Pancreas (tissue), 10 donors: ENCODE results near the gene MAGEB2. TPM values are rescaled to one million over a fixed set of nuclear protein-coding genes. Genes with fewer than 3 reads are reported as not detected.

Experiments
- ATAC-seq, 4 donors: fragments of 200-7000 bp; cut with Tn5 transposase; one replicate each; pipeline versions ENCODE4 v1.8.0 to v1.9.1; 2020; ENCODE audit warnings: mild to moderate bottlenecking in 4 of 4, moderate library complexity in 4 of 4
- DNase-seq, 6 donors: peaks; one replicate each; pipeline ENCODE4 v3.0.0-alpha.2; 2020
- FAIRE-seq: peaks from 2 replicates; lab custom pipeline; 2012; peaks lifted over from hg19 to GRCh38; lab: Jason Lieb, UNC
- H3K27ac ChIP-seq, 4 donors: fragments of 200-600 bp; sonication (generic); 1 replicate in 3 of 4; 2 replicates in 1 of 4; pipeline versions ENCODE4 v1.5.0 to v1.8.0; 2020
- H3K27me3 ChIP-seq, 4 donors: fragments of 200-600 bp; one replicate each; pipeline ENCODE4 v1.8.0; 2021
- H3K36me3 ChIP-seq, 3 donors: fragments of 200-600 bp; sonication (generic) in 1 of 3; one replicate each; pipeline versions ENCODE4 v1.5.0 to v1.8.0; 2020 to 2021
- H3K4me1 ChIP-seq, 3 donors: fragments of 200-600 bp; one replicate each; pipeline ENCODE4 v1.8.0; 2021
- H3K4me3 ChIP-seq, 4 donors: fragments of 200-600 bp; sonication (generic) in 2 of 4; one replicate each; pipeline versions ENCODE4 v1.5.0 to v1.8.0; 2020 to 2021
- H3K9me3 ChIP-seq, 4 donors: fragments of 200-600 bp; one replicate each; pipeline ENCODE4 v1.8.0; 2021
- CTCF ChIP-seq, 4 donors: fragments of 200-600 bp; sonication (generic) in 3 of 4; IDR thresholded peaks; one replicate each; pipeline versions ENCODE4 v1.5.0 to v1.8.0; 2021; ENCODE audit warnings: antibody characterized with exemption in 4 of 4
- WGBS, 2 donors: extraction: QIAGEN DNeasy Blood & Tissue Kit; methylation state at CpG; one replicate each; pipeline ENCODE4 v1.1.7; 2013; 5-methylcytosine and 5-hydroxymethylcytosine counted together
- intact Hi-C, 3 donors: fragments of 100-400 bp; cut with DNase I; formaldehyde crosslinking; loops; one replicate each; pipeline versions ENCODE4 v1.11.1 to v1.14.2; 2022
- polyA plus RNA-seq, 2 donors: library from polyadenylated mRNA; stranded (reverse); fragments of 200-250 nt; gene quantifications; one replicate each; pipeline ENCODE4 v1.2.3, GENCODE V29; 2013
- total RNA-seq, 6 donors: library from RNA; stranded (reverse); fragmentation: NEBNext Ultra II Directional in 4 of 6; extraction: Animal tissue kit (Norgen Biotek cat#: 25700) in 4 of 6; gene quantifications; one replicate each; pipeline versions ENCODE4 v1.2.1 to v1.2.4, GENCODE V29; 2021 to 2023
- donor health status: healthy with polysubstance abuse.
- donor health status: DM: no; HTN: no; CAD: no; lungs with moderate emphysema.
- donor health status: DM: no; HTN: no; CAD: no.
- donor health status: control.
- donor health status: control.
- donor health status: Bipolar disorder and iron deficiency.
- donor health status: DM: yes; HTN: yes; CAD: no.
- donor health status: DM: no; HTN: no; CAD: no.
- donor health status: DM: no; HTN: no; CAD: no.
- donor health status: DM: yes; HTN: yes; CAD: no.

MAGEB2 gene
- total and polyA plus RNA-seq, 8 donors: not detected

- TF ChIP-seq CTCF (IDR thresholded peaks at IDR 0.05): no peak
- no peaks in the 10 kb centered on the region for H3K27me3 ChIP-seq
- no peak for ATAC-seq
- no peaks in the 10 kb centered on the region for H3K9me3 ChIP-seq
- intact Hi-C loops: no loop called here
- no peak overlapping the region for H3K4me3 ChIP-seq
- no peak for FAIRE-seq
- H3K4me1 ChIP-seq: no peaks in the 10 kb centered on the region
- DNase-seq: no peak
- H3K27ac ChIP-seq: no peak overlapping the region
- H3K36me3 ChIP-seq: no peaks in the 10 kb centered on the region
- 33 to 54% methylated on average over 2 of the region's 2 CpGs for WGBS, 2 donors
Measured at GRCh38 chrX:30224536-30224935, 9.2 kb downstream of the MAGEB2 start.

GRCh38 chrX:30228526-30228925 is 13.2 kb downstream of the MAGEB2 start:
- H3K4me1 ChIP-seq: no peaks in the 10 kb centered on the region
- H3K27me3 ChIP-seq: no peaks in the 10 kb centered on the region
- intact Hi-C loops: no loop called here
- no peak for TF ChIP-seq CTCF (IDR thresholded peaks at IDR 0.05)
- 32 to 45% methylated on average over 1 of the region's 1 CpG for WGBS, 2 donors
- DNase-seq: no peak
- no peak overlapping the region for H3K4me3 ChIP-seq
- no peak for FAIRE-seq
- no peak overlapping the region for H3K27ac ChIP-seq
- H3K36me3 ChIP-seq: no peaks in the 10 kb centered on the region
- no peak for ATAC-seq
- H3K9me3 ChIP-seq: no peaks in the 10 kb centered on the region

GRCh38 chrX:30230395-30230794 is 15.0 kb downstream of the MAGEB2 start, which contains the start of gene MAGEB3:
MAGEB3 (plus strand) TSS chrX:30230657; CDS start chrX:30235925, 5,268 bp downstream.
- 58 to 60% methylated on average over 4 of the region's 4 CpGs for WGBS, 2 donors
- H3K36me3 ChIP-seq: no peaks in the 10 kb centered on the region
- ATAC-seq (no peak), FAIRE-seq (no peak), DNase-seq (no peak)
- H3K4me1 ChIP-seq: no peaks in the 10 kb centered on the region
- TF ChIP-seq CTCF (IDR thresholded peaks at IDR 0.05): no peak
- H3K27me3 ChIP-seq: no peaks in the 10 kb centered on the region
- no peak within 1 kb of the TSS for H3K27ac ChIP-seq
- no peak within 1 kb of the TSS for H3K4me3 ChIP-seq
- H3K9me3 ChIP-seq: no peaks in the 10 kb centered on the region
- intact Hi-C loops: no loop called here

- peaks cover 0 to 3% (median 1%) of the 10 kb centered on the region in 4 donors for H3K27me3 ChIP-seq
- no peaks in the 10 kb centered on the region for H3K36me3 ChIP-seq
- intact Hi-C loops: no loop called here
- H3K27ac ChIP-seq: no peak within 1 kb of the TSS
- TF ChIP-seq CTCF (IDR thresholded peaks at IDR 0.05): no peak
- H3K4me1 ChIP-seq: no peaks in the 10 kb centered on the region
- 75 to 78% methylated on average over 10 of the region's 10 CpGs for WGBS, 2 donors
- H3K9me3 ChIP-seq: no peaks in the 10 kb centered on the region
- DNase-seq (no peak), ATAC-seq (no peak), FAIRE-seq (no peak)
- H3K4me3 ChIP-seq: no peak within 1 kb of the TSS
Measured at GRCh38 chrX:30241724-30242415, 26.5 kb downstream of the MAGEB2 start, which contains the start of gene MAGEB4. MAGEB4 (plus strand) TSS chrX:30242000; CDS start chrX:30242136, 136 bp downstream.
